OCI-LY3 (cell line): ENCODE measurements around the gene SIGLEC11.

Source experiments
- H2AFZ ChIP-seq: fragments of 200-600, 300-600 bp; shearing (Covaris generic); 2 replicates; pipeline ENCODE4 v1.6.0; 2014; ENCODE audit warnings: antibody characterized with exemption, low read depth, low read length
- H3K27ac ChIP-seq: fragments of 200-600, 300-600 bp; sonication (generic); 2 replicates; pipeline ENCODE4 v1.5.1; 2014; ENCODE audit warnings: mild to moderate bottlenecking, low read length, moderate library complexity, mixed read lengths
- H3K27me3 ChIP-seq: fragments of 200-600, 300-600 bp; sonication (generic); 2 replicates; pipeline ENCODE4 v1.6.1; 2014; ENCODE audit warnings: low read depth, low read length, mixed read lengths
- H3K36me3 ChIP-seq: fragments of 200-600, 300-600 bp; sonication (generic); replicated peaks from 2 replicates; pipeline ENCODE3; 2014; ENCODE audit warnings: low read depth, low read length, mixed read lengths
- H3K4me1 ChIP-seq: fragments of 300-600, 200-600 bp; sonication (generic); 2 replicates; pipeline ENCODE4 v1.6.1; 2014; ENCODE audit warnings: low read length, mixed read lengths
- H3K4me2 ChIP-seq: fragments of 200-600, 300-600 bp; sonication (generic); 2 replicates; pipeline ENCODE4 v1.6.1; 2014; ENCODE audit warnings: low read length, mixed read lengths
- H3K4me3 ChIP-seq: fragments of 300-600, 200-600 bp; sonication (generic); 2 replicates; pipeline ENCODE4 v1.5.1; 2014; ENCODE audit warnings: antibody characterized with exemption, mild to moderate bottlenecking, low read length, moderate library complexity
- H3K79me2 ChIP-seq: fragments of 300-600, 200-600 bp; shearing (Covaris generic); 2 replicates; pipeline ENCODE4 v1.6.1; 2014; ENCODE audit warnings: mild to moderate bottlenecking, low read length, mixed read lengths
- H3K9ac ChIP-seq: fragments of 300-600, 200-600 bp; shearing (Covaris generic); 2 replicates; pipeline ENCODE4 v1.6.0; 2014; ENCODE audit warnings: mild to moderate bottlenecking, low read length, moderate library complexity
- H3K9me3 ChIP-seq: fragments of 200-600, 300-600 bp; shearing (Covaris generic); 2 replicates; pipeline ENCODE4 v1.6.1; 2014; ENCODE audit warnings: low read length, mixed read lengths; ENCODE audit not compliant: insufficient read depth
- H4K20me1 ChIP-seq: fragments of 200-600, 300-600 bp; sonication (generic); 2 replicates; pipeline ENCODE4 v1.6.1; 2016; ENCODE audit warnings: low read length, mixed read lengths; ENCODE audit not compliant: insufficient read depth
- EZH2phosphoT487 ChIP-seq: fragments of 200-600 bp; shearing (Covaris generic); IDR thresholded peaks from 2 replicates; pipeline ENCODE4 v1.6.1; 2018; ENCODE audit warnings: antibody characterized with exemption, mixed run types, low read depth
- TF ChIP-seq, protein P1 (sequence below): fragments of 200-600, 300-600 bp; sonication (generic); IDR thresholded peaks from 2 replicates; pipeline ENCODE4 v1.5.1; 2014; ENCODE audit warnings: antibody characterized with exemption, low read length, low read depth

The SIGLEC11 gene

DNA sequence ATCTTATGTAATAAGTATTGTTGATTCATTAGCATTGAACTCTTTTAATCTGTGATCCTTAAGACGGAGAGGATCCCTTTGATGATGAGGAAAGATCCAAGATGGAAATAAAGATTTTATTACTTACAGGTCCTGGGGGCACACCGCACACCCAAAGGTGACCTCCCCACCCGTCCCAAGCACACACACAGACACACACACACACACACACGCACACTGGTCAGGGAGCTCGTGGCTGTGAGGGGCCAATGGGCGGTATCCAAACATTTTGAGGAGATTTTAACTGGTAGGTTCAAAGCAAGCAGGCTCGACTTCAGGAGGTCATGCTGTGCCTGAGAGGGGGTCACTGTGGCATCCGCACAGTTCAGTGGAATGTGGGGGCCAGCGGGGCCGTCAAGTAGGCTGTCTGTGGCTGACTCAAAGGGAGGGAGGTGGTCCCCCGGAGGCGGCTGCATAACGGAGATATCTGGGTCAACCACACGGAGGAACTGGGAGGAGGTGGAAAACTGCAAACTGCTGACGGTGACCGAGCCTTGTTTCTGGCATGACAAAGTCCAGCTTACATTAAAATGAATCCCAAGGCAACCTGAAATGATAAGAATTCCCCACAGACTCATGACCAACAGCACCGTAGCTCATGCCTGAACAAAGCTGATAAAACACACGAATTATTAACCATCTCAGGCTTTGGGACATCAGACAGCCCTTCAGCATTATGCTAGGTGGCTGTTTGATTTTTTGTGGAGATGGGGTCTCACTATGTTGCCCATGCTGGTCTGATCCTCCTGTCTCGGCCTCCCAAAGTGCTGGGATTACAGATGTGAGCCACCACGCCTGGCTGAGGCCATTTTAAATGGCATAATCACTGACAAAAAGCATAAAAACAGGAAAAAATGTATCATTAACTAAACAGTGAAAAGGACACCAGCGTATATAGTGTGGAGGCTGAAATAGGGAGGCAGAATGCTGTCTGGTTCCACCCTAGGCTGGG lies 20.9 kb upstream of the SIGLEC11 start:
- no peaks in the 10 kb centered on the region for H3K4me1 ChIP-seq
- TF ChIP-seq, protein P1, sequence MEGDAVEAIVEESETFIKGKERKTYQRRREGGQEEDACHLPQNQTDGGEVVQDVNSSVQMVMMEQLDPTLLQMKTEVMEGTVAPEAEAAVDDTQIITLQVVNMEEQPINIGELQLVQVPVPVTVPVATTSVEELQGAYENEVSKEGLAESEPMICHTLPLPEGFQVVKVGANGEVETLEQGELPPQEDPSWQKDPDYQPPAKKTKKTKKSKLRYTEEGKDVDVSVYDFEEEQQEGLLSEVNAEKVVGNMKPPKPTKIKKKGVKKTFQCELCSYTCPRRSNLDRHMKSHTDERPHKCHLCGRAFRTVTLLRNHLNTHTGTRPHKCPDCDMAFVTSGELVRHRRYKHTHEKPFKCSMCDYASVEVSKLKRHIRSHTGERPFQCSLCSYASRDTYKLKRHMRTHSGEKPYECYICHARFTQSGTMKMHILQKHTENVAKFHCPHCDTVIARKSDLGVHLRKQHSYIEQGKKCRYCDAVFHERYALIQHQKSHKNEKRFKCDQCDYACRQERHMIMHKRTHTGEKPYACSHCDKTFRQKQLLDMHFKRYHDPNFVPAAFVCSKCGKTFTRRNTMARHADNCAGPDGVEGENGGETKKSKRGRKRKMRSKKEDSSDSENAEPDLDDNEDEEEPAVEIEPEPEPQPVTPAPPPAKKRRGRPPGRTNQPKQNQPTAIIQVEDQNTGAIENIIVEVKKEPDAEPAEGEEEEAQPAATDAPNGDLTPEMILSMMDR, result no peak
- TF ChIP-seq EZH2phosphoT487, result no peak
- H3K27ac ChIP-seq, result no peak overlapping the region
- no peak overlapping the region for H3K9ac ChIP-seq
- H2AFZ ChIP-seq, result no peak overlapping the region
- H3K36me3 ChIP-seq, result peaks cover 3% of the 10 kb centered on the region
- H3K4me3 ChIP-seq, result no peak overlapping the region
- peaks cover 13% of the 10 kb centered on the region for H4K20me1 ChIP-seq
- H3K27me3 ChIP-seq, result no peaks in the 10 kb centered on the region
- H3K79me2 ChIP-seq, result no peaks in the 10 kb centered on the region
- no peaks in the 10 kb centered on the region for H3K9me3 ChIP-seq
- H3K4me2 ChIP-seq, result no peak overlapping the region

DNA sequence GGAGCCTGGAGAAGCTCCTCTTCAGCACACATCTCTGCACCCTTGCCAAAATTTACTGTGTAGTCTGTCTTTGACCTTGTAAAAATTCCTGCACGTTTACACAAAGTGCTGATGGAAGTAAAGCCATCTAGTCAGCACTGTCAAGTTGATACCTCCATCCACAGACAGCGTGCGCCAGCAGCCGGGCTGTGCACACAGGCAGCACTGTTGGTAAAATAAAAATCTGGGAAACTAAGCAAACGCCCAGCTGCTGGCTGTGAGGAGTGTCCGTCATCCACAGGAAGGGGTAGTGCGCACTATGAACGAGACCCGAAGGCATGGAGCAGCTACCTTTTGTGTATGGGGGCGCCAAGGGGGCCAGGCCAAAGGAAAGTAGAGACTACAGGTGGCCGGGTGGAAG lies 17.4 kb upstream of the SIGLEC11 start:
- Histone ChIP-seq H3K79me2 (no peaks in the 10 kb centered on the region), H3K27ac (no peak overlapping the region), H3K36me3 (no peaks in the 10 kb centered on the region), H2AFZ (no peak overlapping the region), H3K4me2 (no peak overlapping the region), H3K9me3 (no peaks in the 10 kb centered on the region), H4K20me1 (0 out of 2 replicates have a peak, but pooled peaks cover under 1% of the 10 kb centered on the region), H3K4me1 (no peaks in the 10 kb centered on the region), H3K27me3 (no peaks in the 10 kb centered on the region), H3K4me3 (no peak overlapping the region), H3K9ac (no peak overlapping the region)
- TF ChIP-seq EZH2phosphoT487, result no peak
- TF ChIP-seq, protein P1, result no peak

DNA sequence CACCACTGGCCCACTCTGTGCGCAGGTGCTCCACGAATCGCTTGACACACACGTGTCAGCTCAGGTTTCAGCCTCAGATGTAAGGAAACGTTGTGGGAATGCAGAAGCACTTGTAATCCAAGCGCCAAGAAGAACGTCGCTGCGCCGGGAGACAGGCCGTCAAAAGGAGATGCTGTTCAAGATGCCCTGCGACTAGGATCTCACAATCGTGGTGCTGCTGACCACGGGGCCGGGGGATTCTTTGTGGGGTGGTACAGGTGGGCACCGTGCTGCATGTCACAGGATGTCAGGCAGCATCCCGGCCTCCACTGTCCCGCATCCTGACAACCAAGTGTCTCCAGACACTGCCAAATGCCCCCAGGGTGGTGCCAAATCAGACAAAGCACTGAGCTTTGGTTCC lies 16.9 kb upstream of the SIGLEC11 start:
- TF ChIP-seq EZH2phosphoT487, result no peak
- TF ChIP-seq, protein P1, result no peak
- H3K4me2 ChIP-seq, result no peak overlapping the region
- H3K9ac ChIP-seq, result no peak overlapping the region
- H3K36me3 ChIP-seq, result no peaks in the 10 kb centered on the region
- H3K27me3 ChIP-seq, result no peaks in the 10 kb centered on the region
- H3K4me1 ChIP-seq, result no peaks in the 10 kb centered on the region
- no peak overlapping the region for H3K27ac ChIP-seq
- H3K4me3 ChIP-seq, result no peak overlapping the region
- 0 out of 2 replicates have a peak, but pooled peaks cover 5% of the 10 kb centered on the region for H4K20me1 ChIP-seq
- H3K79me2 ChIP-seq, result no peaks in the 10 kb centered on the region
- H2AFZ ChIP-seq, result no peak overlapping the region
- H3K9me3 ChIP-seq, result no peaks in the 10 kb centered on the region

DNA sequence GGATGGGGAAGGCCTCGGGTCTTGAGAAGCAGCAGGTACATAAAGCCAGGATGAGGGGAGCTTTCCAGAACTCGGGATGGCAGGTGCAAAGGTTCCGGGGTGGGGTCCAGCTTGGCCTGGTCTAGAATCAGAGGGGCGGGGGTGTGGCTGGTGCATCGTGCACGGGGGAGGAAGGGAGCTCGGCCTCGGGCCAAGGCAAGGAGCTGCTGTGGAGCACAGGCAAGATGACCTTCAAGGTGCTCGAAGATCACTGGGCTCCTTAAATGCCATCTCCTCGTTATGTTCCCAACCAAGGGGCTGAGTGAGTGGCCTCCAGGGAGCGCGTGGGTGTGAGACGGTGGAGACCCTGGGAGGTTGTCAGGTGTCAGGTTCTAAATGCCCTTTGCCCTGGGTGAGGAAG lies 16.1 kb upstream of the SIGLEC11 start:
- H3K4me3 ChIP-seq, result no peak overlapping the region
- no peak overlapping the region for H3K9ac ChIP-seq
- no peaks in the 10 kb centered on the region for H3K27me3 ChIP-seq
- H3K36me3 ChIP-seq, result no peaks in the 10 kb centered on the region
- H3K9me3 ChIP-seq, result no peaks in the 10 kb centered on the region
- H3K4me1 ChIP-seq, result no peaks in the 10 kb centered on the region
- no peak overlapping the region for H2AFZ ChIP-seq
- H3K27ac ChIP-seq, result no peak overlapping the region
- no peak overlapping the region for H3K4me2 ChIP-seq
- no peaks in the 10 kb centered on the region for H3K79me2 ChIP-seq
- TF ChIP-seq, protein P1, result no peak
- no peak for TF ChIP-seq EZH2phosphoT487
- 0 out of 2 replicates have a peak, but pooled peaks cover 5% of the 10 kb centered on the region for H4K20me1 ChIP-seq
